ENCODE measurements around the gene PGLYRP2. TPM values are rescaled to one million over a fixed set of nuclear protein-coding genes. Genes with fewer than 3 reads are reported as not detected.

Gene PGLYRP2
- total RNA-seq, 1 donor from 2014 or later, result not detected

GRCh38 chr19:15466851-15467733 is 12.2 kb downstream of the PGLYRP2 start:
- H4K20me1 ChIP-seq (ENCODE audit: insufficient read depth, low read length), result no peaks in the 10 kb centered on the region
- TF ChIP-seq CTCF (IDR thresholded peaks at IDR 0.05; ENCODE audit: insufficient read depth, low read depth, low read length) (no peak), EZH2 (IDR thresholded peaks at IDR 0.05; ENCODE audit: insufficient read depth, low read length) (no peak)
- no peaks in the 10 kb centered on the region for H3K79me2 ChIP-seq (ENCODE audit: insufficient read depth, low read length)
- Mint-ChIP-seq H3K4me3 (ENCODE audit: unreplicated experiment) (no peak overlapping the region), H3K9me3 (ENCODE audit: unreplicated experiment) (peaks cover 7% of the 10 kb centered on the region), H3K27ac (ENCODE audit: unreplicated experiment) (no peak overlapping the region), H3K27me3 (ENCODE audit: low read depth, unreplicated experiment) (peaks cover 47% of the 10 kb centered on the region), H3K4me1 (ENCODE audit: low read depth, unreplicated experiment) (no peaks in the 10 kb centered on the region), H3K36me3 (ENCODE audit: low read depth, unreplicated experiment) (no peaks in the 10 kb centered on the region)
- FAIRE-seq (no peak), DNase-seq (ENCODE audit: low read depth) (peak; percentile 67)
- H3K4me1 ChIP-seq (ENCODE audit: insufficient read depth, low read length), result peaks cover 7% of the 10 kb centered on the region
- peak overlapping the region; percentile 46 for H2AFZ ChIP-seq (ENCODE audit: low read depth, low read length)
- H3K27ac ChIP-seq (ENCODE audit: low read depth, low read length), result no peak overlapping the region
- H3K9ac ChIP-seq (ENCODE audit: low read length), result no peak overlapping the region
- no peaks in the 10 kb centered on the region for H3K36me3 ChIP-seq (ENCODE audit: insufficient read depth, low read length)
- peaks cover 4% of the 10 kb centered on the region for H3K9me3 ChIP-seq (ENCODE audit: insufficient read depth, low read depth, low read length)
- H3K4me2 ChIP-seq (ENCODE audit: low read length), result peak overlapping the region; percentile 75
- peaks cover 13% of the 10 kb centered on the region for H3K27me3 ChIP-seq (ENCODE audit: insufficient read depth, low read length)
- no peak overlapping the region for H3K4me3 ChIP-seq (ENCODE audit: insufficient read depth, low read depth, low read length)

GRCh38 chr19:15464394-15465385 is 14.6 kb downstream of the PGLYRP2 start, which contains the start of gene RASAL3:
TSS of gene RASAL3 (minus strand) at chr19:15464544. CDS start at chr19:15464358, 186 bp downstream.
- Mint-ChIP-seq H3K27me3 (ENCODE audit: low read depth, unreplicated experiment) (peaks cover 57% of the 10 kb centered on the region), H3K4me1 (ENCODE audit: low read depth, unreplicated experiment) (no peaks in the 10 kb centered on the region), H3K9me3 (ENCODE audit: unreplicated experiment) (peaks cover 7% of the 10 kb centered on the region), H3K36me3 (ENCODE audit: low read depth, unreplicated experiment) (no peaks in the 10 kb centered on the region), H3K27ac (ENCODE audit: unreplicated experiment) (no peak within 1 kb of the TSS), H3K4me3 (ENCODE audit: unreplicated experiment) (no peak within 1 kb of the TSS)
- peaks cover 4% of the 10 kb centered on the region for H3K9me3 ChIP-seq (ENCODE audit: insufficient read depth, low read depth, low read length)
- H3K4me3 ChIP-seq (ENCODE audit: insufficient read depth, low read depth, low read length), result no peak within 1 kb of the TSS
- H3K9ac ChIP-seq (ENCODE audit: low read length), result no peak within 1 kb of the TSS
- DNase-seq (ENCODE audit: low read depth) (no peak), FAIRE-seq (no peak)
- no peaks in the 10 kb centered on the region for H3K79me2 ChIP-seq (ENCODE audit: insufficient read depth, low read length)
- peaks cover 7% of the 10 kb centered on the region for H3K4me1 ChIP-seq (ENCODE audit: insufficient read depth, low read length)
- H3K4me2 ChIP-seq (ENCODE audit: low read length), result no peak within 1 kb of the TSS
- no peaks in the 10 kb centered on the region for H3K36me3 ChIP-seq (ENCODE audit: insufficient read depth, low read length)
- no peak within 1 kb of the TSS for H3K27ac ChIP-seq (ENCODE audit: low read depth, low read length)
- H4K20me1 ChIP-seq (ENCODE audit: insufficient read depth, low read length), result no peaks in the 10 kb centered on the region
- H3K27me3 ChIP-seq (ENCODE audit: insufficient read depth, low read length), result peaks cover 15% of the 10 kb centered on the region
- TF ChIP-seq EZH2 (IDR thresholded peaks at IDR 0.05; ENCODE audit: insufficient read depth, low read length) (no peak), CTCF (IDR thresholded peaks at IDR 0.05; ENCODE audit: insufficient read depth, low read depth, low read length) (no peak)
- H2AFZ ChIP-seq (ENCODE audit: low read depth, low read length), result peak within 1 kb of the TSS; percentile 26
